ENCODE measurements around the gene WDR45. TPM values are rescaled to one million over a fixed set of nuclear protein-coding genes. Genes with fewer than 3 reads are reported as not detected.

The WDR45 gene
- total RNA-seq, 1 donor from 2014 or later, result 49.2 TPM

- Mint-ChIP-seq H3K4me1 (ENCODE audit: low read depth) (peaks cover 30% of the 10 kb centered on the region), H3K36me3 (ENCODE audit: low read depth) (peaks cover 11% of the 10 kb centered on the region), H3K27ac (ENCODE audit: unreplicated experiment) (peak overlapping the region; percentile 96), H3K9me3 (ENCODE audit: low read depth) (peaks cover 5% of the 10 kb centered on the region), H3K27me3 (ENCODE audit: low read depth) (no peaks in the 10 kb centered on the region), H3K4me3 (ENCODE audit: unreplicated experiment) (peak overlapping the region; percentile 90)
- no peak for DNase-seq (ENCODE audit: low spot score)
- TF ChIP-seq CTCF (IDR thresholded peaks at IDR 0.05), result no peak
These were observed 37.7 kb downstream of the WDR45 start for GRCh38 chrX:49041744-49042580.

GRCh38 chrX:49040376-49040955 lies 39.2 kb downstream of the WDR45 start:
- TF ChIP-seq CTCF (IDR thresholded peaks at IDR 0.05), result no peak
- Mint-ChIP-seq H3K27me3 (ENCODE audit: low read depth) (no peaks in the 10 kb centered on the region), H3K36me3 (ENCODE audit: low read depth) (peaks cover 11% of the 10 kb centered on the region), H3K9me3 (ENCODE audit: low read depth) (peaks cover 5% of the 10 kb centered on the region), H3K27ac (ENCODE audit: unreplicated experiment) (peak overlapping the region; percentile 96), H3K4me1 (ENCODE audit: low read depth) (peaks cover 30% of the 10 kb centered on the region), H3K4me3 (ENCODE audit: unreplicated experiment) (peak overlapping the region; percentile 90)
- no peak for DNase-seq (ENCODE audit: low spot score)

GRCh38 chrX:49039598-49040375 lies 39.9 kb downstream of the WDR45 start:
- Mint-ChIP-seq H3K27ac (ENCODE audit: unreplicated experiment) (peak overlapping the region; percentile 96), H3K9me3 (ENCODE audit: low read depth) (peaks cover 5% of the 10 kb centered on the region), H3K4me1 (ENCODE audit: low read depth) (peaks cover 32% of the 10 kb centered on the region), H3K36me3 (ENCODE audit: low read depth) (peaks cover 11% of the 10 kb centered on the region), H3K4me3 (ENCODE audit: unreplicated experiment) (peak overlapping the region; percentile 90), H3K27me3 (ENCODE audit: low read depth) (no peaks in the 10 kb centered on the region)
- DNase-seq (ENCODE audit: low spot score), result no peak
- peak; percentile 53 for TF ChIP-seq CTCF (IDR thresholded peaks at IDR 0.05)

GRCh38 chrX:49037883-49038475 lies 41.7 kb downstream of the WDR45 start:
- no peak for TF ChIP-seq CTCF (IDR thresholded peaks at IDR 0.05)
- no peak for DNase-seq (ENCODE audit: low spot score)
- H3K4me3 Mint-ChIP-seq (ENCODE audit: unreplicated experiment), result no peak overlapping the region
- H3K4me1 Mint-ChIP-seq (ENCODE audit: low read depth), result peaks cover 40% of the 10 kb centered on the region
- no peaks in the 10 kb centered on the region for H3K27me3 Mint-ChIP-seq (ENCODE audit: low read depth)
- peaks cover 5% of the 10 kb centered on the region for H3K9me3 Mint-ChIP-seq (ENCODE audit: low read depth)
- H3K36me3 Mint-ChIP-seq (ENCODE audit: low read depth), result peaks cover 19% of the 10 kb centered on the region
- H3K27ac Mint-ChIP-seq (ENCODE audit: unreplicated experiment), result peak overlapping the region; percentile 70

- DNase-seq (ENCODE audit: low spot score), result no peak
- Mint-ChIP-seq H3K9me3 (ENCODE audit: low read depth) (peaks cover 5% of the 10 kb centered on the region), H3K4me1 (ENCODE audit: low read depth) (peaks cover 15% of the 10 kb centered on the region), H3K4me3 (ENCODE audit: unreplicated experiment) (no peak overlapping the region), H3K36me3 (ENCODE audit: low read depth) (peaks cover 20% of the 10 kb centered on the region), H3K27me3 (ENCODE audit: low read depth) (no peaks in the 10 kb centered on the region), H3K27ac (ENCODE audit: unreplicated experiment) (no peak overlapping the region)
- no peak for TF ChIP-seq CTCF (IDR thresholded peaks at IDR 0.05)
These were observed 49.4 kb downstream of the WDR45 start for GRCh38 chrX:49030283-49030682.
